ENCODE measurements around the gene NBEA.

DNA sequence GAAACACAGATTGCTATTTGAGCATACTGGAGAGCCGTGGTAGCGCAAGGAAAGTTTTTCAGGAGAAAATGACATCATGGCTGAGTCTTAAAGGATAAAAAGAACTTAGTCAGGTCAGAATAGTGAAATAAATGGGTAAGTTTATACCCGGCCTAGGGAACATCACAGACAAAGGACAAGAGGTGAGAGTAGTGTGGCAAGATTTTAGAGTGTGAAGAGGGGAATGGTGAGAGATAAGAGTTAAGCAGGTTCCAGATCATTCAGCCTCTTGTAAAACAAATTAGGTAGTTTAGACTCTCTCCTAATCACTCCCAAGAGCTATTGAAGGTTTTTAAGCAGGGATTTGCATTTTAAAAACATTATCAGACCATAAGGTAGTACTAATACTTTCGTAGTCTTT is 650.4 kb downstream of the NBEA start:
- TF ChIP-seq POLR2A (IDR thresholded peaks at IDR 0.05) (no peak), EP300 (IDR thresholded peaks at IDR 0.05) (no peak)

All from sigmoid colon (tissue), 4 donors.